Heart right ventricle (tissue), 16 donors: Measurements from ENCODE around the gene GGPS1. TPM values are rescaled to one million over a fixed set of nuclear protein-coding genes. Genes with fewer than 3 reads are reported as not detected.
"Not testable (repeated sequence)": the region's sequence is repeated elsewhere in the genome, so short reads cannot be mapped to it uniquely, and the experiment has no call there.

Source experiments
- ATAC-seq, 8 donors: fragments of 200-7000 bp; cut with Tn5 transposase; one replicate each; pipeline ENCODE4 v1.9.1; 2020; ENCODE audit warnings: mild to moderate bottlenecking in 8 of 8, moderate library complexity in 8 of 8, moderate number of reproducible peaks in 1 of 8
- DNase-seq, 2 donors: peaks; one replicate each; pipeline ENCODE4 v3.0.0-alpha.2; 2020
- H3K27ac ChIP-seq, 10 donors: fragments of 200-600 bp; sonication (generic) in 2 of 10; one replicate each; pipeline versions ENCODE4 v1.5.0 to v1.8.0; 2020 to 2022; ENCODE audit warnings: mild to moderate bottlenecking in 3 of 10
- H3K27me3 ChIP-seq, 7 donors: fragments of 200-600 bp; one replicate each; pipeline ENCODE4 v1.8.0; 2021 to 2022; ENCODE audit warnings: mild to moderate bottlenecking in 2 of 7
- H3K36me3 ChIP-seq, 9 donors: fragments of 200-600 bp; sonication (generic) in 1 of 9; one replicate each; pipeline versions ENCODE4 v1.5.0 to v1.8.0; 2020 to 2022; ENCODE audit warnings: mild to moderate bottlenecking in 2 of 9
- H3K4me1 ChIP-seq, 9 donors: fragments of 200-600 bp; sonication (generic) in 1 of 9; one replicate each; pipeline versions ENCODE4 v1.5.0 to v1.8.0; 2020 to 2022; ENCODE audit warnings: mild to moderate bottlenecking in 4 of 9
- H3K4me3 ChIP-seq, 10 donors: fragments of 200-600 bp; sonication (generic) in 2 of 10; one replicate each; pipeline versions ENCODE4 v1.5.0 to v1.8.0; 2020 to 2022; ENCODE audit warnings: mild to moderate bottlenecking in 7 of 10, moderate library complexity in 2 of 10
- H3K9me3 ChIP-seq, 11 donors: fragments of 200-600 bp in 10 of 11; sonication (generic) in 2 of 11; one replicate each; pipeline versions ENCODE4 v1.5.0 to v1.8.0; 2013 to 2022; ENCODE audit warnings: mild to moderate bottlenecking in 2 of 11, control low read depth in 1 of 11, moderate library complexity in 1 of 11
- WGBS, 2 donors: extraction: QIAGEN DNeasy Blood & Tissue Kit; methylation state at CpG; one replicate each; pipeline ENCODE4 v1.1.7; 2013; ENCODE audit warnings: inconsistent platforms in 1 of 2; 5-methylcytosine and 5-hydroxymethylcytosine counted together
- intact Hi-C, 10 donors: fragments of 100-400 bp; cut with DNase I; formaldehyde crosslinking; loops; one replicate each; pipeline versions ENCODE4 v1.11.1 to v1.14.2; 2022
- polyA plus RNA-seq, 2 donors: library from polyadenylated mRNA; stranded (reverse); fragments of 200-250 nt; gene quantifications; one replicate each; pipeline ENCODE4 v1.2.3, GENCODE V29; 2013
- total RNA-seq, 10 donors: library from RNA; stranded (reverse); fragmentation: NEBNext Ultra II Directional in 3 of 10; extraction: Animal tissue kit (Norgen Biotek cat#: 25700) in 3 of 10; gene quantifications; one replicate each; pipeline versions ENCODE4 v1.2.1 to v1.2.4, GENCODE V29; 2021 to 2023
- TF ChIP-seq, protein P1 (sequence below), 9 donors: fragments of 200-600 bp; sonication (generic) in 2 of 9; IDR thresholded peaks; one replicate each; pipeline versions ENCODE4 v1.5.0 to v1.8.0; 2021 to 2022; ENCODE audit warnings: antibody characterized with exemption in 9 of 9, mild to moderate bottlenecking in 5 of 9, moderate library complexity in 1 of 9
- donor health status: Arrhythmogenic right ventricular cardiomyopathy.
- donor health status: ischemic (EF 13 %, LVEDD 7.1; RV severe dilation, severe dysfunction).
- donor health status: healthy with polysubstance abuse.
- donor health status: DM: no; HTN: yes; CAD: no.
- donor health status: DM: no; HTN: no; CAD: no.
- donor health status: ischemic (EF 25% LVEDD 6.9; RV normal size, moderate dysfunction).
- donor health status: ischemic (EF 25% LVEDD 5.7; RV mildly dilated, moderate dysfunction).
- donor health status: healthy.
- donor health status: DM: yes; HTN: yes; CAD: no.
- donor health status: Ischemic cardiomyopathy.
- donor health status: ischemic (EF 35%, LVEDD 5.7; RV mildly dilated, moderate dysfunction).
- donor health status: nonischemic (EF 11% LVEDD 7.7; RV severe dilation, severe dysfunction).
- donor health status: DM: yes; HTN: yes; CAD: no.
- donor health status: PGD.
- donor health status: ischemic (EF 29% LVEDD 5.4; RV normal size, mild dysfunction).
- donor health status: nonischemic (EF 23%, LVEDD 6.1; RV moderate dilation, normal function).

Gene GGPS1
- total and polyA plus RNA-seq, 12 donors = 21.0 to 40.0 (median 33.9) TPM

DNA sequence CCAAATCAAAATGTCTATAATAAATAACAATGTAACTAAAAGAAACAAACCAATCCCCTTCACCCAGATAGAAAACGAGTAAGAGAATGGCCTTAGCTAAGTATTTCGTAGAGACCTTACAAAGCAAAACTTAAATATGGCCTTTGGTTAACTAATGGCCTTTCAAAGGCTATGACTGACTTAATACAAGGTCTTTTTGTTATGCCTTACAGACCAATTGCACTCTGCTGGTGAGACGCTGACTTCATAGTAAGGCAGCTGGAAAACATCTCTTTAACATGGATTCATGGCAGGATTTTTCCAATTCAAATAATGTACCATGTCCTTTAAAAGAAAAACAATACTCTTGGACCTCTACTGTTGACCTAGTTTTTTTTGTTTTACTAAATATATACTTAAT, 23.1 kb downstream of the GGPS1 start:
- WGBS, 2 donors = 77 to 79% methylated on average over 3 of the region's 3 CpGs
- no peaks in the 10 kb centered on the region for H3K9me3 ChIP-seq
- intact Hi-C loops = no loop called here
- H3K27me3 ChIP-seq = no peaks in the 10 kb centered on the region
- TF ChIP-seq, protein P1, sequence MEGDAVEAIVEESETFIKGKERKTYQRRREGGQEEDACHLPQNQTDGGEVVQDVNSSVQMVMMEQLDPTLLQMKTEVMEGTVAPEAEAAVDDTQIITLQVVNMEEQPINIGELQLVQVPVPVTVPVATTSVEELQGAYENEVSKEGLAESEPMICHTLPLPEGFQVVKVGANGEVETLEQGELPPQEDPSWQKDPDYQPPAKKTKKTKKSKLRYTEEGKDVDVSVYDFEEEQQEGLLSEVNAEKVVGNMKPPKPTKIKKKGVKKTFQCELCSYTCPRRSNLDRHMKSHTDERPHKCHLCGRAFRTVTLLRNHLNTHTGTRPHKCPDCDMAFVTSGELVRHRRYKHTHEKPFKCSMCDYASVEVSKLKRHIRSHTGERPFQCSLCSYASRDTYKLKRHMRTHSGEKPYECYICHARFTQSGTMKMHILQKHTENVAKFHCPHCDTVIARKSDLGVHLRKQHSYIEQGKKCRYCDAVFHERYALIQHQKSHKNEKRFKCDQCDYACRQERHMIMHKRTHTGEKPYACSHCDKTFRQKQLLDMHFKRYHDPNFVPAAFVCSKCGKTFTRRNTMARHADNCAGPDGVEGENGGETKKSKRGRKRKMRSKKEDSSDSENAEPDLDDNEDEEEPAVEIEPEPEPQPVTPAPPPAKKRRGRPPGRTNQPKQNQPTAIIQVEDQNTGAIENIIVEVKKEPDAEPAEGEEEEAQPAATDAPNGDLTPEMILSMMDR (IDR thresholded peaks at IDR 0.05) = no peak
- H3K4me1 ChIP-seq = no peaks in the 10 kb centered on the region
- DNase-seq = no peak
- H3K4me3 ChIP-seq = no peak overlapping the region
- H3K36me3 ChIP-seq = peaks cover 0 to 11% (median 2%) of the 10 kb centered on the region in 9 donors
- H3K27ac ChIP-seq = no peak overlapping the region
- no peak for ATAC-seq

DNA sequence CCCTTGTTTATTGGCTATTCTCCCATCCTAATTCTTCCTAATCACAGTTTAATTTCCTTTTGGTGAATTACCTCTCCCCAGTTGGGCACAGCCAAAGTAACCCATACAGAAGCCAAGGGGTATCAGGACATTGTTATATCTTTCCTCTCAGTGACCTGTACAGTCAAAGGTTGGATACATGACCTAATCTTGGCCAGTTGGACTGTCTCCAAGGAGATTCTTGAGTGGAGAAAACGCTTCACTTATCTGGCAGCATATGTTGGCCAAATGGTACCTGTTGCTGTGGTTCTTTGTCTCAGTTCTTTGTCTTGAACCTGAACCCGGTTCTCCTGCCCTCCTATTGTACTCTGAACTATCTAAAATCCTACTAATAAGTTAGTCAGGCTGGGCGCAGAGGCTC, 23.5 kb downstream of the GGPS1 start:
- TF ChIP-seq, protein P1 (IDR thresholded peaks at IDR 0.05) = no peak
- WGBS, 2 donors = 49% methylated on average over 3 of the region's 3 CpGs
- intact Hi-C loops = no loop called here

DNA sequence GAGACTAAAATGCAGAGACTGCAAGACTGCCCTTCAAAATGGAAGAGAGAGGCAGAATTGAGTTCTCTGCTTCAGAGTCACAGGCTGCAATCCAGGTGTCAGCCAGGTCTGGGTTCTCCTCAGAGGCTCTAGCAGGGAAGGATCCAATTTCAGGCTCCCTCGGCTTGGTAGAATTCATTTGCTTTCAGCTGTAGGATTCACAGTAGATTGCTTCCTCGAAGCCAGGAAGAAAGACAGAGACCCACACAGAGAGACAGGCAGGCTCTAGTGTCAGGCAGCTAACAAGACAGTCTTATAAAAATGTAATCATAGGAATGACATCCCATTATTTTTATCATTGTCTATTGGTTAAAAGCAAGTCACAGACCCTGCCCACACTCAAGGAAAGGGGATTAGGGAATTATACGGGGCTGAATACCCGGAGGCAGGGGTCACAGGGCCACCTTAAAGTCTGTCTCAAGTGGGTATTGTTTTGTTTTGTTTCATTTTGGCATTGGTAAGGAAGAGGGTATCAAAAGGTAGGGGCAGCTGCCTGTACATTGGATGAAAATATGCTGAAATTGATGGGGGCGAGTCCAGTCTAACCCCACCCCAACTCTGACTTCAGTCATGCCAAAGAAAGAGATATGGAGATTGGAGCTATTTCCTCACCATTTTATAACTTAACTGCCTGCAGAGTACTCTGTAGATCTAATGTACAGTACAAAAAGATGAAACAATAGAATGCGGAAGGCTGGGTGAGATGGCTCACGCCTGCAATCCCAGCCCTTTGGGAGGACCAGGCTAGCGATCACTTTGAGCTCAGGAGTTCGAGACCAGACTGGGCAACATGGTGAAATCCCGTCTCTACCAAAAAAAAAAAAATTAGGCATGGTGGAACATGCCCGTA, 29.4 kb downstream of the GGPS1 start:
- no peak for ATAC-seq
- H3K27me3 ChIP-seq = no peaks in the 10 kb centered on the region
- 74 to 75% methylated on average over 11 of the region's 11 CpGs for WGBS, 2 donors
- H3K4me1 ChIP-seq = no peaks in the 10 kb centered on the region
- no peaks in the 10 kb centered on the region for H3K36me3 ChIP-seq
- no peak overlapping the region for H3K27ac ChIP-seq
- H3K4me3 ChIP-seq = no peak overlapping the region
- no peaks in the 10 kb centered on the region for H3K9me3 ChIP-seq
- DNase-seq = no peak
- intact Hi-C loops = no loop called here
- TF ChIP-seq, protein P1 (IDR thresholded peaks at IDR 0.05) = no peak

More for the DNA sequence above, 23.5 kb downstream of the GGPS1 start:
- no peak for DNase-seq
- no peak overlapping the region for H3K4me3 ChIP-seq
- peaks cover 0 to 6% (median 0%) of the 10 kb centered on the region in 9 donors for H3K36me3 ChIP-seq
- H3K27me3 ChIP-seq = no peaks in the 10 kb centered on the region
- no peak overlapping the region for H3K27ac ChIP-seq
- no peaks in the 10 kb centered on the region for H3K9me3 ChIP-seq
- H3K4me1 ChIP-seq = no peaks in the 10 kb centered on the region
- ATAC-seq = peak in 3 of 8 donors; percentile 38 to 49 (median 39)

DNA sequence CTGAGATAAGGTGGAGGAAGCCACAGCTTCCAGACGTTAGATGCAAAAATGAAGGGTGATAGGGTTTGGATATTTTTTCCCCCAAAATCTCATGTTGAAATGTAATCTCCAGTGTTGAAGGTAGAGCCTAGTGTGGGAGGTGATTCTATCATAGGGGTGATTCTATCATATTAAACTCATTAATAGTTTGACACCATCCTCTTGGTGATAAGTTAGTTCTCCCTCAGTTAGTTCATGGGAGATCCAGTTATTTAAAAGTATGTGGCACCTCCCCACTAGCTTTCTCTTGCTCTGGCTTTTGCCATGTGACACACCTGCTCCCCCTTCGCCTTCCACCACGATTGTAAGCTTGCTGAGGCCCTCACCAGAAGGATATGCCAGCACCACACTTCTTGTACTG, 30.5 kb downstream of the GGPS1 start:
- TF ChIP-seq, protein P1 (IDR thresholded peaks at IDR 0.05) = no peak
- Histone ChIP-seq H3K27ac (no peak overlapping the region), H3K4me3 (no peak overlapping the region), H3K9me3 (no peaks in the 10 kb centered on the region), H3K36me3 (no peaks in the 10 kb centered on the region), H3K27me3 (no peaks in the 10 kb centered on the region), H3K4me1 (no peaks in the 10 kb centered on the region)
- ATAC-seq (no peak), DNase-seq (no peak)
- intact Hi-C loops = no loop called here
- WGBS, 2 donors = 82 to 83% methylated on average over 3 of the region's 3 CpGs

DNA sequence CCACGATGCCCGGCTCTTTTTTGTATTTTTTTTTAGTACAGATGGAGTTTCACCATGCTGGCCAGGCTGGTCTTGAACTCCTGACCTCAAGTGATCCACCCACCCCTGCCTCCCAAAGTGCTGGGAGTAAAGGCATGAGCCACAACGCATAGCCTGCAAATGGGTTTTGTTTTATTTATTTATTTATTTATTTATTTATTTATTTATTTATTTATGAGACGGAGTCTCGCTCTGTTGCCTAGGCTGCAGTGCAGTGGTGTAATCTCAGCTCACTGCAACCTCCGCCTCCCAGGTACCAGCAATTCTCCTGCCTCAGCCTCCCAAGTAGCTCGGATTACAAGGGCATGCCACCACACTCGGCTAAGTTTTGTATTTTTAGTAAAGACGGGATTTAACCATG, 35.8 kb downstream of the GGPS1 start:
- H3K27ac ChIP-seq, ATAC-seq, DNase-seq, H3K4me3 ChIP-seq, intact Hi-C loops, H3K9me3 ChIP-seq, H3K27me3 ChIP-seq, H3K36me3 ChIP-seq: not testable (repeated sequence)
- peaks cover 0 to 18% (median 9%) of the 10 kb centered on the region in 9 donors for H3K4me1 ChIP-seq
- WGBS, 2 donors = 96 to 97% methylated on average over 9 of the region's 9 CpGs
